HepG2 (cell line): ENCODE data around the gene ARPC1B. TPM values are rescaled to one million over a fixed set of nuclear protein-coding genes. Genes with fewer than 3 reads are reported as not detected.

Experiments
- ATAC-seq: fragments of 200-7000 bp; cut with Tn5 transposase; 3 replicates; pipeline ENCODE4 v1.9.1; 2020; ENCODE audit warnings: mild to moderate bottlenecking, moderate library complexity
- BruUV-seq: library from RNA; stranded (reverse); fragments of 400-500 nt; replicated peaks from 2 replicates; lab custom pipeline; 2021; lab: Mats Ljungman, UMichigan
- CTCF ChIA-PET: fragments of 300-600 bp; formaldehyde crosslinking; extraction: SDS; loops from one replicate; lab custom pipeline; 2021; ENCODE audit warnings: low total read pairs, inconsistent platforms, low intra/inter-chr PET ratio; lab: Yijun Ruan, JAX
- POLR2A ChIA-PET: fragments of 350-600 bp; sonication (Branson Sonifier 250); formaldehyde crosslinking; loops from one replicate; lab custom pipeline; 2020; ENCODE audit warnings: antibody characterized with exemption, inconsistent platforms; lab: Yijun Ruan, JAX
- DNase-seq: peaks from one replicate; pipeline ENCODE4 v3.0.0-alpha.2; 2015; ENCODE audit warnings: low spot score
- FAIRE-seq: peaks from 3 replicates; lab custom pipeline; 2011; peaks lifted over from hg19 to GRCh38; lab: Jason Lieb, UNC
- H2AFZ ChIP-seq: one replicate; pipeline ENCODE4 v1.6.1; 2011; ENCODE audit warnings: low read length, inconsistent platforms
- H3K27ac ChIP-seq: fragments of 300-600 bp; 3 replicates; pipeline ENCODE4 v1.8.0; 2011; ENCODE audit warnings: mixed run types, mild to moderate bottlenecking, mixed read lengths, low read length, inconsistent platforms; ENCODE audit not compliant: insufficient read depth; ENCODE audit errors: extremely low read length
- H3K27me3 ChIP-seq, 2 experiments: fragments of 200-600 bp in 1 of 2; 2 replicates in 1 of 2; 3 replicates in 1 of 2; pipeline versions ENCODE4 v1.6.0 to v1.8.0; 2011; ENCODE audit warnings: low read length in 2 of 2, mild to moderate bottlenecking in 2 of 2, moderate library complexity in 2 of 2, inconsistent platforms in 1 of 2; ENCODE audit not compliant: insufficient read depth in 2 of 2, control insufficient read depth in 1 of 2
- H3K36me3 ChIP-seq, 2 experiments: fragments of 200-600 bp in 1 of 2; replicated peaks in 1 of 2; 2 replicates in 1 of 2; 3 replicates in 1 of 2; pipeline versions ENCODE4 v1.5.1 to v1.8.0; 2011; ENCODE audit warnings: low read length in 2 of 2, inconsistent platforms in 1 of 2; ENCODE audit not compliant: insufficient read depth in 2 of 2, control insufficient read depth in 1 of 2
- H3K4me1 ChIP-seq: 2 replicates; pipeline ENCODE4 v1.5.1; 2012; ENCODE audit warnings: low read length, inconsistent platforms; ENCODE audit not compliant: insufficient read depth
- H3K4me2 ChIP-seq: 2 replicates; pipeline ENCODE4 v1.6.0; 2011; ENCODE audit warnings: low read depth, low read length, inconsistent platforms
- H3K4me3 ChIP-seq, 3 experiments: fragments of 200-600 bp in 1 of 3; sonication (generic), shearing (Covaris generic) in 1 of 3; replicated peaks in 1 of 3; 2 replicates each; pipeline ENCODE4 v1.5.1; 2011 to 2016; ENCODE audit warnings: low read length in 3 of 3, inconsistent platforms in 2 of 3, low read depth in 2 of 3, mild to moderate bottlenecking in 2 of 3, control low read depth in 1 of 3, mixed read lengths in 1 of 3; ENCODE audit not compliant: insufficient read depth in 1 of 3
- H3K79me2 ChIP-seq: one replicate; pipeline ENCODE4 v1.6.1; 2011; ENCODE audit warnings: low read length, inconsistent platforms; ENCODE audit not compliant: insufficient read depth
- H3K9ac ChIP-seq: 2 replicates; pipeline ENCODE4 v1.6.0; 2011; ENCODE audit warnings: mild to moderate bottlenecking, low read depth, low read length, inconsistent platforms; ENCODE audit not compliant: insufficient read depth
- H3K9me3 ChIP-seq: 2 replicates; pipeline ENCODE4 v1.5.1; 2012; ENCODE audit warnings: mild to moderate bottlenecking, low read length
- H4K20me1 ChIP-seq: 2 replicates; pipeline ENCODE4 v1.6.0; 2011; ENCODE audit warnings: inconsistent platforms, mild to moderate bottlenecking, low read length, moderate library complexity; ENCODE audit not compliant: insufficient read depth
- HNRNPK ChIP-seq: fragments of 200-400 bp; formaldehyde crosslinking; IDR thresholded peaks from 2 replicates; pipeline ENCODE4 v1.6.1; 2018; ENCODE audit warnings: low read length, low read depth, moderate library complexity, mild to moderate bottlenecking; ENCODE audit not compliant: poor library complexity, severe bottlenecking
- IRF2 ChIP-seq: IDR thresholded peaks from 2 replicates; pipeline ENCODE4 v1.6.1; 2018; ENCODE audit warnings: missing genetic modification reagents, missing compliant biosample characterization
- ISX ChIP-seq: sonication (generic); formaldehyde crosslinking; conservative IDR thresholded peaks from 2 replicates; pipeline ENCODE4 v1.5.0; 2020; ENCODE audit warnings: missing genetic modification reagents
- KDM2A ChIP-seq: sonication (generic); formaldehyde crosslinking; IDR thresholded peaks from 2 replicates; pipeline ENCODE4 v1.4.0; 2020; ENCODE audit warnings: low read depth, missing genetic modification reagents, borderline replicate concordance
- MBNL3 ChIP-seq: fragments of 250-450 bp; sonication (Bioruptor Pico); conservative IDR thresholded peaks from 2 replicates; pipeline ENCODE4 v1.8.0; 2022; ENCODE audit warnings: mild to moderate bottlenecking, inconsistent platforms
- NFIC ChIP-seq: IDR thresholded peaks from 2 replicates; pipeline ENCODE4 v1.6.1; 2012; ENCODE audit warnings: mild to moderate bottlenecking, low read length, inconsistent platforms
- NFKBIZ ChIP-seq: IDR thresholded peaks from 2 replicates; pipeline ENCODE4 v1.6.1; 2018; ENCODE audit warnings: missing genetic modification reagents, missing compliant biosample characterization
- NFYC ChIP-seq: IDR thresholded peaks from 2 replicates; pipeline ENCODE4 v1.6.1; 2016; ENCODE audit warnings: missing genetic modification reagents, missing compliant biosample characterization
- RORA ChIP-seq: sonication (generic); formaldehyde crosslinking; IDR thresholded peaks from 2 replicates; pipeline ENCODE4 v1.5.0; 2020; ENCODE audit warnings: mild to moderate bottlenecking, missing genetic modification reagents, moderate library complexity
- STAG1 ChIP-seq: sonication (generic); formaldehyde crosslinking; IDR thresholded peaks from 2 replicates; pipeline ENCODE4 v1.4.0; 2020; ENCODE audit warnings: missing genetic modification reagents
- THYN1 ChIP-seq: sonication (generic); formaldehyde crosslinking; IDR thresholded peaks from 2 replicates; pipeline ENCODE4 v1.8.1; 2023; ENCODE audit warnings: low read depth, mild to moderate bottlenecking, moderate library complexity, missing genetic modification reagents, borderline replicate concordance
- ZFP90 ChIP-seq: sonication (generic); formaldehyde crosslinking; IDR thresholded peaks from 2 replicates; pipeline ENCODE4 v1.8.0; 2022; ENCODE audit warnings: missing genetic modification reagents, mild to moderate bottlenecking, inconsistent platforms, borderline replicate concordance
- ZNF431 ChIP-seq: sonication (generic); formaldehyde crosslinking; IDR thresholded peaks from 2 replicates; pipeline ENCODE4 v1.9.0; 2022; ENCODE audit warnings: missing genetic modification reagents, low read depth, mild to moderate bottlenecking, borderline replicate concordance
- WGBS: methylation state at CpG from one replicate; pipeline ENCODE4 v1.1.6; 2017; ENCODE audit warnings: low lambda C conversion rate; 5-methylcytosine and 5-hydroxymethylcytosine counted together
- in situ Hi-C: cut with HindIII; loops from 2 replicates; pipeline ENCODE4 v1.10.0; 2017; ENCODE audit warnings: low pct_unique_long_range_greater_than_20kb; ENCODE audit not compliant: extremely low pct_ligation_motif_present
- intact Hi-C: fragments of 100-400 bp; cut with micrococcal nuclease; formaldehyde crosslinking; loops from one replicate; pipeline ENCODE4 v1.10.0; 2022; ENCODE audit not compliant: unreplicated experiment
- polyA plus RNA-seq, 8 experiments: library from polyadenylated mRNA; depleted of rRNA in 3 of 8; stranded (reverse) in 7 of 8; unstranded in 1 of 8; fragments of >200 nt; fragmentation: Illumina TruSeq in 4 of 8; extraction: Trizol in 4 of 8; gene quantifications; 2 replicates each; pipeline versions ENCODE4 v1.2.1 to v1.2.3, GENCODE V29; 2011 to 2016; ENCODE audit warnings: low read depth in 4 of 8, missing spikeins in 1 of 8, mixed read lengths in 1 of 8; ENCODE audit not compliant: insufficient read depth in 1 of 8
- total RNA-seq, 5 experiments: library from RNA; depleted of rRNA; stranded (reverse); fragments of >200 nt; fragmentation: Illumina TruSeq; extraction: Trizol; gene quantifications; 2 replicates each; pipeline ENCODE4 v1.2.3, GENCODE V29; 2016; ENCODE audit warnings: low read depth in 1 of 5
- TF ChIP-seq, protein P1 (sequence below): sonication (generic); formaldehyde crosslinking; IDR thresholded peaks from 2 replicates; pipeline ENCODE4 v1.4.0; 2020; ENCODE audit warnings: mild to moderate bottlenecking, missing genetic modification reagents
- TF ChIP-seq, protein P2 (sequence below): sonication (generic); formaldehyde crosslinking; IDR thresholded peaks from 2 replicates; pipeline ENCODE4 v1.5.0; 2020; ENCODE audit warnings: missing genetic modification reagents
- TF ChIP-seq, protein P3 (sequence below): sonication (generic); formaldehyde crosslinking; IDR thresholded peaks from 2 replicates; pipeline ENCODE4 v1.5.0; 2020; ENCODE audit warnings: mild to moderate bottlenecking, missing genetic modification reagents, borderline replicate concordance
- TF ChIP-seq, protein P4 (sequence below): sonication (generic); formaldehyde crosslinking; IDR thresholded peaks from 2 replicates; pipeline ENCODE4 v1.4.0; 2020; ENCODE audit warnings: missing genetic modification reagents, borderline replicate concordance

The ARPC1B gene
- total and polyA plus RNA-seq, 2 of the 13 experiments (the other 11 are each of a cell fraction or from before 2014, with no cell fraction given): 72.9 to 89.1 TPM

DNA sequence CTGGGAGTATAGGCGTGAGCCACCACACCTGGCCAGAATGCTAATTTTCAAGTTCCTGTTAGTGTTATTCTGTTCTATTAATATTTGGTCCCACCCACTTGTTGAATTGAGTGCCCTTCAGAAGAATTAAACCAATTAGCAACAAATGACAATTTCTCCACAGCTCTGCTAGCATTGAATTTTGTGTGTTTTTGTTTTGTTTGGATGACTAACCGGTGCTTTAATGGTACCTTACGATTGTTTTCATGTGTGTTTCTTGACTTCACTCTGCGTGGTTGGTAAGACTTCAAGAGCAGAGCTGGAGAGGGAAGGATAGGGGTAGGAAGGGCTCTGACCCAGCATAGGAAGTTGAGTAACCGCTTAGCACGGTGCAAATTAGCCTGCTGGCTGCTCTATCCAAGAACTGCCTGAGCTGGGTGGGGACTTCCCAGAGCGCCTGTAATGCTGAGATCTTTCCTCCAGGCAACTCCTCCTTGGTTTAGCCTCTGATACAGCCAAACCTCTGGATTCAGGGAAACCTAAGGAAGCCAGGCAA lies 4.6 kb downstream of the ARPC1B start:
- 0 out of 5 replicates have a peak, but pooled peaks cover 1 to 3% of the 10 kb centered on the region in 2 experiments for H3K36me3 ChIP-seq
- peaks cover 5% of the 10 kb centered on the region; the same call in 1 of the 2 replicates for H4K20me1 ChIP-seq
- in situ Hi-C loops: no loop called here
- ChIA-PET CTCF (no interaction called here), POLR2A (interaction anchor here (2.3 kb wide), 1 partner anchor 30 kb away, joined by 9 read pairs; the partner anchor contains the start of genes BUD31 and PDAP1)
- H3K4me1 ChIP-seq: peaks cover 50% of the 10 kb centered on the region
- peak overlapping the region; percentile 40 for H3K27ac ChIP-seq
- H3K79me2 ChIP-seq: peaks cover 27% of the 10 kb centered on the region
- no peaks in the 10 kb centered on the region for H3K9me3 ChIP-seq
- FAIRE-seq (no peak), ATAC-seq (no peak), DNase-seq (no peak)
- 86% methylated on average over 7 of the region's 7 CpGs for WGBS
- H2AFZ ChIP-seq: no peak overlapping the region
- BruUV-seq: no TSS peak
- intact Hi-C loops: no loop called here
- H3K9ac ChIP-seq: no peak overlapping the region
- H3K4me3 ChIP-seq: no peak overlapping the region
- no peaks in the 10 kb centered on the region for H3K27me3 ChIP-seq
- H3K4me2 ChIP-seq: no peak overlapping the region
- TF ChIP-seq RORA (CRISPR knock-in tag) (no peak), NFIC (no peak), MBNL3 (no peak), ZFP90 (no peak), NFKBIZ (CRISPR knock-in tag) (no peak), IRF2 (CRISPR knock-in tag) (no peak), KDM2A (CRISPR knock-in tag) (no peak), STAG1 (CRISPR knock-in tag) (no peak), ZNF431 (no peak), THYN1 (CRISPR knock-in tag) (no peak), NFYC (CRISPR knock-in tag) (no peak), HNRNPK (no peak), ISX (no peak)
- TF ChIP-seq, protein P1, sequence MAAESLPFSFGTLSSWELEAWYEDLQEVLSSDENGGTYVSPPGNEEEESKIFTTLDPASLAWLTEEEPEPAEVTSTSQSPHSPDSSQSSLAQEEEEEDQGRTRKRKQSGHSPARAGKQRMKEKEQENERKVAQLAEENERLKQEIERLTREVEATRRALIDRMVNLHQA (CRISPR knock-in tag): no peak
- TF ChIP-seq, protein P2, sequence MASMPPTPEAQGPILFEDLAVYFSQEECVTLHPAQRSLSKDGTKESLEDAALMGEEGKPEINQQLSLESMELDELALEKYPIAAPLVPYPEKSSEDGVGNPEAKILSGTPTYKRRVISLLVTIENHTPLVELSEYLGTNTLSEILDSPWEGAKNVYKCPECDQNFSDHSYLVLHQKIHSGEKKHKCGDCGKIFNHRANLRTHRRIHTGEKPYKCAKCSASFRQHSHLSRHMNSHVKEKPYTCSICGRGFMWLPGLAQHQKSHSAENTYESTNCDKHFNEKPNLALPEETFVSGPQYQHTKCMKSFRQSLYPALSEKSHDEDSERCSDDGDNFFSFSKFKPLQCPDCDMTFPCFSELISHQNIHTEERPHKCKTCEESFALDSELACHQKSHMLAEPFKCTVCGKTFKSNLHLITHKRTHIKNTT (CRISPR knock-in tag): no peak
- TF ChIP-seq, protein P3, sequence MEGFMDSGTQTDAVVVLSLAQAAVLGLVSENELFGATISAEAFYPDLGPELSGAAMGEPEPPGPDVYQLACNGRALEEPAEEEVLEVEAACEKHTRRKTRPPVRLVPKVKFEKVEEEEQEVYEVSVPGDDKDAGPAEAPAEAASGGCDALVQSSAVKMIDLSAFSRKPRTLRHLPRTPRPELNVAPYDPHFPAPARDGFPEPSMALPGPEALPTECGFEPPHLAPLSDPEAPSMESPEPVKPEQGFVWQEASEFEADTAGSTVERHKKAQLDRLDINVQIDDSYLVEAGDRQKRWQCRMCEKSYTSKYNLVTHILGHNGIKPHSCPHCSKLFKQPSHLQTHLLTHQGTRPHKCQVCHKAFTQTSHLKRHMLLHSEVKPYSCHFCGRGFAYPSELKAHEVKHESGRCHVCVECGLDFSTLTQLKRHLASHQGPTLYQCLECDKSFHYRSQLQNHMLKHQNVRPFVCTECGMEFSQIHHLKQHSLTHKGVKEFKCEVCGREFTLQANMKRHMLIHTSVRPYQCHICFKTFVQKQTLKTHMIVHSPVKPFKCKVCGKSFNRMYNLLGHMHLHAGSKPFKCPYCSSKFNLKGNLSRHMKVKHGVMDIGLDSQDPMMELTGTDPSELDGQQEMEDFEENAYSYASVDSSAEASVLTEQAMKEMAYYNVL: no peak
- TF ChIP-seq, protein P4, sequence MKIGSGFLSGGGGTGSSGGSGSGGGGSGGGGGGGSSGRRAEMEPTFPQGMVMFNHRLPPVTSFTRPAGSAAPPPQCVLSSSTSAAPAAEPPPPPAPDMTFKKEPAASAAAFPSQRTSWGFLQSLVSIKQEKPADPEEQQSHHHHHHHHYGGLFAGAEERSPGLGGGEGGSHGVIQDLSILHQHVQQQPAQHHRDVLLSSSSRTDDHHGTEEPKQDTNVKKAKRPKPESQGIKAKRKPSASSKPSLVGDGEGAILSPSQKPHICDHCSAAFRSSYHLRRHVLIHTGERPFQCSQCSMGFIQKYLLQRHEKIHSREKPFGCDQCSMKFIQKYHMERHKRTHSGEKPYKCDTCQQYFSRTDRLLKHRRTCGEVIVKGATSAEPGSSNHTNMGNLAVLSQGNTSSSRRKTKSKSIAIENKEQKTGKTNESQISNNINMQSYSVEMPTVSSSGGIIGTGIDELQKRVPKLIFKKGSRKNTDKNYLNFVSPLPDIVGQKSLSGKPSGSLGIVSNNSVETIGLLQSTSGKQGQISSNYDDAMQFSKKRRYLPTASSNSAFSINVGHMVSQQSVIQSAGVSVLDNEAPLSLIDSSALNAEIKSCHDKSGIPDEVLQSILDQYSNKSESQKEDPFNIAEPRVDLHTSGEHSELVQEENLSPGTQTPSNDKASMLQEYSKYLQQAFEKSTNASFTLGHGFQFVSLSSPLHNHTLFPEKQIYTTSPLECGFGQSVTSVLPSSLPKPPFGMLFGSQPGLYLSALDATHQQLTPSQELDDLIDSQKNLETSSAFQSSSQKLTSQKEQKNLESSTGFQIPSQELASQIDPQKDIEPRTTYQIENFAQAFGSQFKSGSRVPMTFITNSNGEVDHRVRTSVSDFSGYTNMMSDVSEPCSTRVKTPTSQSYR (CRISPR knock-in tag): no peak
